ENCODE results near the gene FRRS1. TPM values are rescaled to one million over a fixed set of nuclear protein-coding genes. Genes with fewer than 3 reads are reported as not detected.
"Not testable (repeated sequence)": the region's sequence is repeated elsewhere in the genome, so short reads cannot be mapped to it uniquely, and the experiment has no call there.

FRRS1 gene
- 1 to 10 TPM; 2.8 to 3.0 TPM for total RNA-seq

GRCh38 chr1:99766378-99766800 is at the start of gene FRRS1:
FRRS1 (minus strand) TSS chr1:99766635; CDS start chr1:99748768, 17,867 bp downstream.
- ChIA-PET POLR2A (no interaction called here), CTCF (interaction anchor here (1.5 kb wide), 1 partner anchor 10 kb away, joined by 3 read pairs; no protein-coding TSS in a partner anchor)

- ChIA-PET CTCF (no interaction called here), POLR2A (no interaction called here)
These were observed 48.0 kb upstream of the FRRS1 start for GRCh38 chr1:99814373-99814900.

GRCh38 chr1:99811747-99812146 is 45.3 kb upstream of the FRRS1 start:
- POLR2A ChIA-PET, result no interaction called here
- CTCF ChIA-PET, result interaction anchor here (0.5 kb wide), 1 partner anchor 204 kb away, joined by 3 read pairs; no protein-coding TSS in a partner anchor

- ChIA-PET POLR2A (no interaction called here), CTCF (no interaction called here)
These were observed 44.6 kb upstream of the FRRS1 start for GRCh38 chr1:99811075-99811474.

GRCh38 chr1:99808391-99809115 is 42.1 kb upstream of the FRRS1 start:
- CTCF ChIA-PET, result interaction anchor here (0.6 kb wide), 1 partner anchor 1387 kb away, joined by 3 read pairs; no protein-coding TSS in a partner anchor
- POLR2A ChIA-PET, result no interaction called here

GRCh38 chr1:99806882-99807281 is 40.4 kb upstream of the FRRS1 start:
- POLR2A ChIA-PET, result no interaction called here
- CTCF ChIA-PET, result no interaction called here

- CTCF ChIA-PET, result no interaction called here
- POLR2A ChIA-PET, result no interaction called here
These were observed 35.1 kb upstream of the FRRS1 start for GRCh38 chr1:99801584-99801983.

- CTCF ChIA-PET, POLR2A ChIA-PET: not testable (repeated sequence)
These were observed 27.4 kb upstream of the FRRS1 start for GRCh38 chr1:99793861-99794260.

- ChIA-PET POLR2A (no interaction called here), CTCF (no interaction called here)
These were observed 23.3 kb upstream of the FRRS1 start for GRCh38 chr1:99789715-99790114.

- CTCF ChIA-PET, result no interaction called here
- POLR2A ChIA-PET, result no interaction called here
These were observed 22.5 kb upstream of the FRRS1 start for GRCh38 chr1:99788896-99789295.

- ChIA-PET CTCF (no interaction called here), POLR2A (no interaction called here)
These were observed 20.5 kb upstream of the FRRS1 start for GRCh38 chr1:99786751-99787501.

GRCh38 chr1:99784809-99785255 is 18.4 kb upstream of the FRRS1 start:
- CTCF ChIA-PET, result no interaction called here
- POLR2A ChIA-PET, result interaction anchor here (0.7 kb wide), 1 partner anchor 66 kb away, joined by 3 read pairs; no protein-coding TSS in a partner anchor

GRCh38 chr1:99784143-99784542 is 17.7 kb upstream of the FRRS1 start:
- CTCF ChIA-PET, result no interaction called here
- POLR2A ChIA-PET, result no interaction called here

- POLR2A ChIA-PET, result no interaction called here
- CTCF ChIA-PET, result no interaction called here
These were observed 16.5 kb upstream of the FRRS1 start for GRCh38 chr1:99782920-99783319.

- CTCF ChIA-PET, result no interaction called here
These were observed 16.0 kb upstream of the FRRS1 start for GRCh38 chr1:99782397-99782796.

GRCh38 chr1:99781798-99782197 is 15.4 kb upstream of the FRRS1 start:
- CTCF ChIA-PET, result no interaction called here
- POLR2A ChIA-PET, result no interaction called here

More at GRCh38 chr1:99782397-99782796, 16.0 kb upstream of the FRRS1 start:
- POLR2A ChIA-PET, result no interaction called here

GRCh38 chr1:99777752-99778151 is 11.3 kb upstream of the FRRS1 start:
- ChIA-PET POLR2A (no interaction called here), CTCF (no interaction called here)

GRCh38 chr1:99776120-99776519 is 9.7 kb upstream of the FRRS1 start:
- CTCF ChIA-PET, result interaction anchor here (1.1 kb wide), 1 partner anchor 10 kb away, joined by 3 read pairs; the partner anchor contains the start of gene FRRS1
- POLR2A ChIA-PET, result no interaction called here

GRCh38 chr1:99772809-99773208 is 6.4 kb upstream of the FRRS1 start:
- ChIA-PET CTCF (no interaction called here), POLR2A (no interaction called here)

GRCh38 chr1:99771513-99771918 is 5.1 kb upstream of the FRRS1 start:
- ChIA-PET CTCF (interaction anchor here (0.5 kb wide), 1 partner anchor 38 kb away, joined by 3 read pairs; no protein-coding TSS in a partner anchor), POLR2A (no interaction called here)
